Measurements from ENCODE around the gene SIGLEC14. TPM values are rescaled to one million over a fixed set of nuclear protein-coding genes. Genes with fewer than 3 reads are reported as not detected.

SIGLEC14 gene
- total and polyA plus RNA-seq, 7 donors, result 0.55 to 10.2 (median 5.4) TPM; not detected in 1

GRCh38 chr19:51686171-51686570 lies 39.5 kb upstream of the SIGLEC14 start:
- TF ChIP-seq POLR2AphosphoS5 (IDR thresholded peaks at IDR 0.05) (no peak), CTCF (IDR thresholded peaks at IDR 0.05) (no peak), EP300 (IDR thresholded peaks at IDR 0.05) (no peak), POLR2A (IDR thresholded peaks at IDR 0.05) (no peak)
- H3K36me3 ChIP-seq, result no peaks in the 10 kb centered on the region
- 63 to 81% methylated on average over 2 of the region's 2 CpGs for WGBS, 2 donors
- H3K4me1 ChIP-seq, result peaks cover 0 to 16% (median 14%) of the 10 kb centered on the region in 4 donors
- no peaks in the 10 kb centered on the region for H3K27me3 ChIP-seq
- intact Hi-C loops (cut with DNase I), result no loop called here
- peak overlapping the region in 1 of 4 donors; percentile 6 for H3K27ac ChIP-seq
- H3K9me3 ChIP-seq, result no peaks in the 10 kb centered on the region
- H3K4me3 ChIP-seq, result no peak overlapping the region
- DNase-seq, result no peak

DNA sequence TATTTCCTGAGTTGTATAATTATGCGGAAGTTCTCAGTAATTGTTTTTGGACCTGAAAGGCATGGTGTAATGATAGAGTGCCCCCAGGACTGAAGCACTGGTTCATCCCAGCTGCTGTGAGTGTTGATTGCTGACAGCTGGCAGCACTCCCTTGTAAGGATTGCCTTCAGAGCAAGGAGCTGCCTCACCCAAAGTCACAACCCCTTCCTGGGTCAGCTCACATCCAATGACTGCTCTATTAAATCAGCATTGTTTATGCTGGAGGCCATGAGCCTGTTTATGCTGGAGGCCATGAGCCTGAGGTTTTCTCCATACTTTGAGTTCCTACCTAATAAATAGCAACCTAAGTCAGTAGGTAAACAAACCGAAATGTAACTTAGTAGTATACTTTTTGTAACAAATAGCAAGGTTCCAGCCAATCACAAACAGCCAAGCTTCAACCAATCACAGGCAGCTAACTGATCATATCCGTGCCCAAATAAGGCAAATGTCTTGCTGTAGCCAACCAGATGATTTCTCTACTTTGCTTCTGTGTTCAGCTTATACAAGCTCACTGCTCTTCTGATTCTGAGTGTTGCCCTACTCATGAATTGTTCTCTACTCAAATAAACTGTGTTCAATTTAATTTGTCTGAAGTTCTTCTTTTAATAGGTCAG lies 34.8 kb upstream of the SIGLEC14 start:
- H3K36me3 ChIP-seq, result no peaks in the 10 kb centered on the region
- H3K4me1 ChIP-seq, result no peaks in the 10 kb centered on the region
- TF ChIP-seq EP300 (IDR thresholded peaks at IDR 0.05) (no peak), POLR2A (IDR thresholded peaks at IDR 0.05) (no peak), CTCF (IDR thresholded peaks at IDR 0.05) (no peak), POLR2AphosphoS5 (IDR thresholded peaks at IDR 0.05) (no peak)
- H3K9me3 ChIP-seq, result no peaks in the 10 kb centered on the region
- no peak overlapping the region for H3K27ac ChIP-seq
- 68 to 71% methylated on average over 3 of the region's 3 CpGs for WGBS, 2 donors
- no peaks in the 10 kb centered on the region for H3K27me3 ChIP-seq
- intact Hi-C loops (cut with DNase I), result no loop called here
- no peak overlapping the region for H3K4me3 ChIP-seq
- DNase-seq, result no peak

DNA sequence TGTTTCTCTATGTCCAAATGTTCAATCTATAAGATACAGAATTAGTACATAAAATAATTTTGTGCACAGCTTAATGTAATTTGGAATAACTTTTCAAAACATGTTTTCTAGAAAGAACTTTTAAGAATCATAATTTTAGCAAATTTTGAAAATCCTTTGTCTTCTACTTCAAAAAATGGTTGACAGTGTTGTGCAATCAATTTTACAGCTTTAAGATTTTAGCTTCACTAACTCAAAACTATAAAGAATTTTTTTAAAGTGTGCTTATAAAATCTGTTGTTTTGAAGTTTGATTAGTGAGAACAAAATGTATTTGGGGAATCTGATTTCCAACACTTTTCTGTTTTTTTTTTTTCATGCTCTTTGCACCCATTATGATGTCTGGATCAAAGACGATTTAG lies 33.8 kb upstream of the SIGLEC14 start:
- Histone ChIP-seq H3K9me3 (no peaks in the 10 kb centered on the region), H3K36me3 (no peaks in the 10 kb centered on the region), H3K27me3 (no peaks in the 10 kb centered on the region), H3K27ac (no peak overlapping the region), H3K4me3 (no peak overlapping the region), H3K4me1 (no peaks in the 10 kb centered on the region)
- DNase-seq, result no peak
- TF ChIP-seq POLR2A (IDR thresholded peaks at IDR 0.05) (no peak), POLR2AphosphoS5 (IDR thresholded peaks at IDR 0.05) (no peak)
- intact Hi-C loops (cut with DNase I), result no loop called here
- WGBS, 2 donors, result 80 to 82% methylated on average over 1 of the region's 1 CpG

- 65 to 83% methylated on average over 11 of the region's 11 CpGs for WGBS, 2 donors
- H3K27ac ChIP-seq, result no peak overlapping the region
Observed at GRCh38 chr19:51676566-51677083, 30.0 kb upstream of the SIGLEC14 start.

More at GRCh38 chr19:51676566-51677083, 30.0 kb upstream of the SIGLEC14 start:
- TF ChIP-seq EP300 (IDR thresholded peaks at IDR 0.05) (no peak), POLR2A (IDR thresholded peaks at IDR 0.05) (no peak), CTCF (IDR thresholded peaks at IDR 0.05) (no peak)
- H3K27me3 ChIP-seq, result no peaks in the 10 kb centered on the region
- intact Hi-C loops (cut with DNase I), result no loop called here
- DNase-seq, result no peak
- no peaks in the 10 kb centered on the region for H3K4me1 ChIP-seq
- H3K9me3 ChIP-seq, result no peaks in the 10 kb centered on the region
- H3K4me3 ChIP-seq, result no peak overlapping the region
- no peaks in the 10 kb centered on the region for H3K36me3 ChIP-seq

Data from sigmoid colon (tissue), 7 donors.